Measurements from ENCODE around the gene MEPCE. TPM values are rescaled to one million over a fixed set of nuclear protein-coding genes. Genes with fewer than 3 reads are reported as not detected.

MEPCE gene
- total RNA-seq, 1 donor from 2014 or later: 30.5 TPM

- no peaks in the 10 kb centered on the region for H3K9me3 Mint-ChIP-seq (ENCODE audit: unreplicated experiment)
- no peak for TF ChIP-seq CTCF (IDR thresholded peaks at IDR 0.05; ENCODE audit: unreplicated experiment)
- H3K27me3 Mint-ChIP-seq (ENCODE audit: unreplicated experiment): peaks cover 3% of the 10 kb centered on the region
- no peaks in the 10 kb centered on the region for H3K36me3 Mint-ChIP-seq (ENCODE audit: low read depth, unreplicated experiment)
- no peak for DNase-seq (ENCODE audit: low spot score)
- peaks cover 30% of the 10 kb centered on the region for H3K4me1 Mint-ChIP-seq (ENCODE audit: unreplicated experiment)
- H3K4me3 Mint-ChIP-seq (ENCODE audit: unreplicated experiment): no peak overlapping the region
- no peak overlapping the region for H3K27ac Mint-ChIP-seq (ENCODE audit: unreplicated experiment)
These were observed 42.7 kb downstream of the MEPCE start for GRCh38 chr7:100472121-100472851.

GRCh38 chr7:100472854-100473499, 43.3 kb downstream of the MEPCE start:
- DNase-seq (ENCODE audit: low spot score): no peak
- no peak for TF ChIP-seq CTCF (IDR thresholded peaks at IDR 0.05; ENCODE audit: unreplicated experiment)
- Mint-ChIP-seq H3K27me3 (ENCODE audit: unreplicated experiment) (peaks cover 3% of the 10 kb centered on the region), H3K4me3 (ENCODE audit: unreplicated experiment) (peak overlapping the region; percentile 51), H3K4me1 (ENCODE audit: unreplicated experiment) (peaks cover 30% of the 10 kb centered on the region), H3K9me3 (ENCODE audit: unreplicated experiment) (no peaks in the 10 kb centered on the region), H3K27ac (ENCODE audit: unreplicated experiment) (no peak overlapping the region), H3K36me3 (ENCODE audit: low read depth, unreplicated experiment) (no peaks in the 10 kb centered on the region)

- Mint-ChIP-seq H3K27ac (ENCODE audit: unreplicated experiment) (no peak overlapping the region), H3K4me3 (ENCODE audit: unreplicated experiment) (peak overlapping the region; percentile 92), H3K4me1 (ENCODE audit: unreplicated experiment) (peaks cover 32% of the 10 kb centered on the region), H3K36me3 (ENCODE audit: low read depth, unreplicated experiment) (no peaks in the 10 kb centered on the region), H3K27me3 (ENCODE audit: unreplicated experiment) (peaks cover 3% of the 10 kb centered on the region), H3K9me3 (ENCODE audit: unreplicated experiment) (no peaks in the 10 kb centered on the region)
- DNase-seq (ENCODE audit: low spot score): no peak
- TF ChIP-seq CTCF (IDR thresholded peaks at IDR 0.05; ENCODE audit: unreplicated experiment): no peak
These were observed 45.9 kb downstream of the MEPCE start for GRCh38 chr7:100475549-100475948.

- Mint-ChIP-seq H3K9me3 (ENCODE audit: unreplicated experiment) (no peaks in the 10 kb centered on the region), H3K4me1 (ENCODE audit: unreplicated experiment) (peaks cover 32% of the 10 kb centered on the region), H3K36me3 (ENCODE audit: low read depth, unreplicated experiment) (no peaks in the 10 kb centered on the region), H3K27me3 (ENCODE audit: unreplicated experiment) (peaks cover 3% of the 10 kb centered on the region), H3K4me3 (ENCODE audit: unreplicated experiment) (peak overlapping the region; percentile 92), H3K27ac (ENCODE audit: unreplicated experiment) (peak overlapping the region; percentile 67)
- TF ChIP-seq CTCF (IDR thresholded peaks at IDR 0.05; ENCODE audit: unreplicated experiment): no peak
- DNase-seq (ENCODE audit: low spot score): no peak
These were observed 46.6 kb downstream of the MEPCE start for GRCh38 chr7:100476101-100476780.
